Lung (tissue), 12 donors: ENCODE results near the gene ARHGAP32. TPM values are rescaled to one million over a fixed set of nuclear protein-coding genes. Genes with fewer than 3 reads are reported as not detected.

Source experiments
- ATAC-seq: fragments of 200-7000 bp; cut with Tn5 transposase; one replicate; pipeline ENCODE4 v1.9.1; 2020; ENCODE audit warnings: moderate number of reproducible peaks; ENCODE audit not compliant: insufficient read depth, low FRiP score
- DNase-seq, 3 donors: peaks; one replicate each; pipeline ENCODE4 v3.0.0-alpha.2; 2013 to 2017
- H3K27ac ChIP-seq, 2 donors: one replicate each; pipeline ENCODE4 v1.5.1; 2013; ENCODE audit warnings: mild to moderate bottlenecking in 2 of 2, moderate library complexity in 2 of 2, control low read depth in 1 of 2, inconsistent platforms in 1 of 2, low read depth in 1 of 2, low read length in 1 of 2
- H3K27me3 ChIP-seq, 3 donors: one replicate each; pipeline ENCODE4 v1.5.1; 2013; ENCODE audit warnings: low read length in 2 of 3; ENCODE audit not compliant: control insufficient read depth in 3 of 3, insufficient read depth in 3 of 3
- H3K36me3 ChIP-seq, 4 donors: one replicate each; pipeline ENCODE4 v1.5.1; 2013; ENCODE audit warnings: low read length in 4 of 4, mild to moderate bottlenecking in 1 of 4, moderate library complexity in 1 of 4; ENCODE audit not compliant: control insufficient read depth in 4 of 4, insufficient read depth in 4 of 4
- H3K4me1 ChIP-seq, 5 donors: one replicate each; pipeline ENCODE4 v1.5.1; 2013; ENCODE audit warnings: low read length in 5 of 5, mild to moderate bottlenecking in 2 of 5, moderate library complexity in 1 of 5; ENCODE audit not compliant: control insufficient read depth in 5 of 5, insufficient read depth in 5 of 5
- H3K4me3 ChIP-seq: one replicate; pipeline ENCODE4 v1.5.1; 2013; ENCODE audit warnings: mild to moderate bottlenecking, control low read depth, moderate library complexity
- H3K9ac ChIP-seq, 2 donors: one replicate each; pipeline ENCODE4 v1.5.1; 2013; ENCODE audit warnings: low read length in 2 of 2, control low read depth in 1 of 2; ENCODE audit not compliant: insufficient read depth in 1 of 2
- H3K9me3 ChIP-seq, 4 donors: one replicate each; pipeline ENCODE4 v1.5.1; 2013; ENCODE audit warnings: low read length in 3 of 4, mild to moderate bottlenecking in 1 of 4, moderate library complexity in 1 of 4; ENCODE audit not compliant: control insufficient read depth in 4 of 4, insufficient read depth in 3 of 4
- WGBS, 2 donors: extraction: QIAGEN DNeasy Blood & Tissue Kit; methylation state at CpG; one replicate each; pipeline ENCODE4 v1.1.7; 2013; 5-methylcytosine and 5-hydroxymethylcytosine counted together
- polyA plus RNA-seq, 2 donors: library from polyadenylated mRNA; stranded (reverse); fragments of 200-250 nt; gene quantifications; one replicate each; pipeline ENCODE4 v1.2.1, GENCODE V29; 2013
- total RNA-seq, 2 donors: library from RNA; depleted of rRNA in 1 of 2; stranded (reverse); fragments of >200 nt in 1 of 2; gene quantifications; one replicate each; pipeline ENCODE4 v1.2.1, GENCODE V29; 2014 to 2021
- TF ChIP-seq, protein P1 (sequence below): IDR thresholded peaks from 2 replicates; pipeline ENCODE4 v1.5.1; 2012; ENCODE audit warnings: mild to moderate bottlenecking; ENCODE audit errors: control extremely low read depth, extremely low read depth
- donor health status: control.
- donor health status: control.
- donor health status: Bipolar disorder and iron deficiency.
- donor health status: healthy.
- donor health status: DM: yes; HTN: yes; CAD: no.

The ARHGAP32 gene
- total and polyA plus RNA-seq, 4 donors = 4.1 to 28.4 (median 17.0) TPM

DNA sequence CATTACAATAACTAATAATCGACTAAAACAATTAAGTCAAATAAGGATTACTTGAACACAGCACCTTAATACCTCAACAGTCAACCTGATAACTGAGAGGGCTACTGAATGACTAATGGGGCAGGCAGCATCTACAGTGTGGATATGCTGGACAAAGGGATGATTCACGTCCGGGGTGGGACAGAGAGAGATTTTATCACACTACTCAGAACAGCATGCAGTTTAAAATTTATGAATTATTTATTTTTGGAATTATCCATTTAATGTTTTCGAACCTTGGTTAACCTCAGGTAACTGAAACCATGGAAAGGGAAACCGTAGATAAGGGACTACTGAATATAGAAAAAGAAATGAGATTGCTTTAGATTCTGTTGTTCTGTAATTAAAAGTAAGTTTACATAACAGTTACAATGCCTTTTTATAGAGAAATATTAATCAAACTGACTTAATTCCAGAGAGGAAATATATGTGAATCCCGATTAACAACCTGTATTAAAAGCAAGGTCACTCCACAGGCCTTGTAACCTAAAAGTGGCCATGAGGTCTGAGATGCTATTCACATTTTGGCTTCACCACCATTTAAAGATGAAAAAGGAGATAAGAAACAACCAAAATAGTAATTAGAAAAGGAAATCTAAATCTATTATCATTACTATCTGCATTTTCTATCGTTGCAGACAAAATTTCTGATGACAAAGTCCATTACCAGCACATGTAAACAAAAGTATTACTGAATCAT, 130.5 kb downstream of the ARHGAP32 start:
- no peaks in the 10 kb centered on the region for H3K4me1 ChIP-seq
- no peaks in the 10 kb centered on the region for H3K27me3 ChIP-seq
- peaks cover 0 to 2% (median 0%) of the 10 kb centered on the region in 4 donors for H3K9me3 ChIP-seq
- H3K9ac ChIP-seq = no peak overlapping the region
- 89 to 91% methylated on average over 7 of the region's 7 CpGs for WGBS, 2 donors
- H3K36me3 ChIP-seq = peaks cover 2 to 14% (median 4%) of the 10 kb centered on the region in 4 donors
- no peak for DNase-seq
- no peak for ATAC-seq
- no peak overlapping the region for H3K4me3 ChIP-seq
- no peak overlapping the region for H3K27ac ChIP-seq
- TF ChIP-seq, protein P1, sequence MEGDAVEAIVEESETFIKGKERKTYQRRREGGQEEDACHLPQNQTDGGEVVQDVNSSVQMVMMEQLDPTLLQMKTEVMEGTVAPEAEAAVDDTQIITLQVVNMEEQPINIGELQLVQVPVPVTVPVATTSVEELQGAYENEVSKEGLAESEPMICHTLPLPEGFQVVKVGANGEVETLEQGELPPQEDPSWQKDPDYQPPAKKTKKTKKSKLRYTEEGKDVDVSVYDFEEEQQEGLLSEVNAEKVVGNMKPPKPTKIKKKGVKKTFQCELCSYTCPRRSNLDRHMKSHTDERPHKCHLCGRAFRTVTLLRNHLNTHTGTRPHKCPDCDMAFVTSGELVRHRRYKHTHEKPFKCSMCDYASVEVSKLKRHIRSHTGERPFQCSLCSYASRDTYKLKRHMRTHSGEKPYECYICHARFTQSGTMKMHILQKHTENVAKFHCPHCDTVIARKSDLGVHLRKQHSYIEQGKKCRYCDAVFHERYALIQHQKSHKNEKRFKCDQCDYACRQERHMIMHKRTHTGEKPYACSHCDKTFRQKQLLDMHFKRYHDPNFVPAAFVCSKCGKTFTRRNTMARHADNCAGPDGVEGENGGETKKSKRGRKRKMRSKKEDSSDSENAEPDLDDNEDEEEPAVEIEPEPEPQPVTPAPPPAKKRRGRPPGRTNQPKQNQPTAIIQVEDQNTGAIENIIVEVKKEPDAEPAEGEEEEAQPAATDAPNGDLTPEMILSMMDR = no peak

- no peak overlapping the region for H3K27ac ChIP-seq
- no peak overlapping the region for H3K9ac ChIP-seq
- peaks cover 0 to 2% (median 0%) of the 10 kb centered on the region in 4 donors for H3K9me3 ChIP-seq
- H3K36me3 ChIP-seq = peaks cover 0 to 4% (median 2%) of the 10 kb centered on the region in 4 donors
- no peaks in the 10 kb centered on the region for H3K4me1 ChIP-seq
- WGBS, 2 donors = 97% methylated on average over 11 of the region's 11 CpGs
- TF ChIP-seq, protein P1 = no peak
- ATAC-seq = no peak
- H3K27me3 ChIP-seq = no peaks in the 10 kb centered on the region
- DNase-seq = no peak
- H3K4me3 ChIP-seq = no peak overlapping the region
Observed at GRCh38 chr11:129056916-129057315, 135.2 kb downstream of the ARHGAP32 start.

- Histone ChIP-seq H3K27ac (no peak overlapping the region), H3K36me3 (peaks cover 0 to 4% (median 2%) of the 10 kb centered on the region in 4 donors), H3K27me3 (no peaks in the 10 kb centered on the region), H3K9ac (no peak overlapping the region), H3K4me1 (no peaks in the 10 kb centered on the region), H3K9me3 (peaks cover 0 to 2% (median 0%) of the 10 kb centered on the region in 4 donors), H3K4me3 (no peak overlapping the region)
- TF ChIP-seq, protein P1 = no peak
- DNase-seq = no peak
- ATAC-seq = no peak
Observed at GRCh38 chr11:129055196-129055595, 136.9 kb downstream of the ARHGAP32 start.
